Superior temporal gyrus (tissue), 1 donor: ENCODE measurements around the gene NAGS.
A peak's percentile ranks its signal among the peaks of the same experiment; 100 is the strongest.
"Not testable (repeated sequence)": the region's sequence is repeated elsewhere in the genome, so short reads cannot be mapped to it uniquely, and the experiment has no call there.

Source experiments
- DNase-seq: peaks from one replicate; pipeline ENCODE4 v3.0.0-alpha.2; 2016; ENCODE audit errors: extremely low spot score

Gene NAGS

DNA sequence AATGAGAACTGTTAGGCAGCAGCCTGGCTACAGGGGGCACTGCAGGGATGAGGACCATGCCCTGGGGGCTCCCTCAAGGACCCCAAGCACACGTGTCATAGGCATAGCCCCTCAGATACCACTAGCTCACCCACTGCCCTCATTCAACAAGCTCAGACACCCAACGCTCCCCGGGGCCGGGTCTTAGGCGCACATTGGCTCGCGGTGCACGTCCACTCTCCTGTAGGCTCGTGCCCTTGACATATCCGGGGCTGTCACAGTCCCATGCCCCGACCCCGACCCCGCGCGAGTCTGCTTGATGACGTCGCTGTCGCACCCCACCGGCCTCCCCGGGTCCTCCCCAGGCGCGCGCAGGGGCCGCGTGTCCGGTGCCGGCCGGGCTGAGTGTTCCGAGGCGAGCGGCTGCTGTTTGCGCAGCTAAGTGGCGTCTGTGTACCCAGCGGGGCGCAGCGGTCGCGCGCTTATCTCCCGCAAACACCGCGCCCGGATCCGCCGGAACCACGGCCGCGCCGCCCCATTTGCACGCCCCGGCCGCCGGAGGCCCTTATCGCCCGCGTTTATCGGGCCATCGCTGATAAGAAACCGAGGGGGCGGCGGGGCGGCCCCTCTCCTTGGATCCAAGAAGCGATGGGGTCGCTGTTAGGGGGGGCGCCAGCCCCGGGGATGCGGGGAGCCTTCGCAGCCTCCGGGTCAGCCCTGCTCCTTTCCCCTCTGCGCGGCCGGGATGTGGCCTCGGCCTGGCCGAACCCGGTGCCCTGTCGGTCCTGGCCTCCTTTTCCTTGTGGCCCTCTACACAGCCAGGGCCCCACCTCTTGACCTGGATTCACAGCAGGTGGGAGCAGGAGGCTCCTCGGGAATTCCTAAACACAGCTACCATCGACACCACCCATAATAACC is 20.7 kb upstream of the NAGS start:
- no peak for DNase-seq

DNA sequence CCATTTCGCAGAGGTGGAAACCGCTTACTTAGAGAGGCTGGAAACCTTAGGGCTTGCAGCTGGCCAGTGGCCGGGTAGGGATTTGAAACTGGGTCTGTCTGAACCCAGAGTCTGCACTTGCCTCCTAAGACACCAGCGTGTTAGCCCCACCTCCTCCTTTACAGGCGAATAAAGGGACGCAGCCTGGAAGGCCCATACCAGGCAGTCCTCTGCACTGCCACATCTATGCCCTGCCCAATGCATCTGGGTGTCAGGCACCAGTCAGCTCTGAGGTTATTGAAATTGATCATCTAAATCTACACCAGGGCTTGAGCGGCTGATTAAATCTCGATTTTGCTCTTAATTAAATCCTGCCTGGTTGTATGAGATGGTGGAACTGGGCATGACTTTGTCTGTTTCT is 19.9 kb upstream of the NAGS start:
- no peak for DNase-seq

- DNase-seq, result peak; percentile 35
These were observed 18.0 kb upstream of the NAGS start for GRCh38 chr17:43986225-43986981.

GRCh38 chr17:43987131-43988021 is 17.0 kb upstream of the NAGS start:
- DNase-seq, result no peak

GRCh38 chr17:43988301-43988700 is 16.1 kb upstream of the NAGS start:
- DNase-seq, result no peak

DNA sequence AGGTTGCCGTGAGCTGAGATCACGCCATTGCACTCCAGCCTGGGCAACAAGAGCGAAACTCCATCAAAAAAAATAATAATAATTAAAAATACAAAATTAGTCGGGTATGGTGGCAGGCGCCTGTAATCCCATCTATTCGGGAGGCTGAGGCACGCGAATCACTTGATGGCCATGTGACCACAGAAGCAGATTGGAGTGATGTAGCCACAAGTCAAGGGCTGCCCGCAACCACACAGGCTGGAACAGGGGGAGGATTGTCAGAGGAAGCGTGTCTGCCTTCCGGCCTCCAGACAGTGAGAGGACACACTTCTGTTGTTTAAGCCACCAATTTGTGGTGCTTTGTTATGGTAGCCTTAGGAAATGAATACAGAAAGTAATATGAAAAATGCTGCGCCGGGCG is 11.8 kb upstream of the NAGS start:
- no peak for DNase-seq

GRCh38 chr17:43994272-43995149 is 9.9 kb upstream of the NAGS start:
- DNase-seq, result peak; percentile 75

GRCh38 chr17:43995150-43995471 is 9.3 kb upstream of the NAGS start:
- no peak for DNase-seq

GRCh38 chr17:43997180-43997579 is 7.2 kb upstream of the NAGS start:
- not testable (repeated sequence) for DNase-seq

DNA sequence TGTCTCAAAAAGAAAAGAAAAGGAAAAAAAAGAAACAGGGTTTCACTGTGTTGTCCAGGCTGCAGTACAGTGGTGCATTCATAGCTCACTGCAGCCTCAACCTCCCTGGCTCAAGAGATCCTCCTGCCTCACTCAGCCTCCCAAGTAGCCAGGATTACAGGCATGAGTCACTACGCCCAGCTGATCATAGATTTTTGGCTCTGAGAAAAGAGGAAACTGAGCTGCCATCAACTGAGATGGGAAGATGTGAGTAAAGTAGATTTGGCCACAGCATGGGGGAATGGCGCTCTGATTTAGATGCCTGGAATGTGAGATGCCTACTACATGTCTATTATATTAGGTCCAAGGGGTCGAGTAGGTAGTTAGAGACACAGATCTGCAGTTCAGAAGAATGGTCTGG is 5.9 kb upstream of the NAGS start:
- no peak for DNase-seq

DNA sequence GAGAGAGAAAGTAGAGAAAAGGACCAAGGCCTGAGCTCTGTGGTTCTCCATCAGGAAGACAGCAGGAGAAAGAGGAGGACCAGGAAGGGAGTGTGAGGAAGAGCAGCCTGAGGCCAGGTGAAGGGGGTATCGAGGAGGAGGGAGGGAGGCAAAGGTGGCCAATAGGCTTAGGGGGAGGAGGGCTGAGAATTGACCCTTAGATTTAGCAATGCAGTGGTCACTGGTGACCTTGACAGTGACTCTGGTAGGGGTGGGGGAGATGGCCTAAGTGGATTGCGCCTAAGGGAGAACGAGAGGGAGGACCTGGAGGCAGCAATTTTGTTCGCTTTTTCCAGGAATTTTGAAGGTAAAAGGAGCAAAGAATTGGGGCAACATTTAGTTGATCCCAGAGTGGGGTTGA is 5.4 kb upstream of the NAGS start:
- no peak for DNase-seq

GRCh38 chr17:44000141-44000860 is 4.1 kb upstream of the NAGS start:
- DNase-seq, result no peak

DNA sequence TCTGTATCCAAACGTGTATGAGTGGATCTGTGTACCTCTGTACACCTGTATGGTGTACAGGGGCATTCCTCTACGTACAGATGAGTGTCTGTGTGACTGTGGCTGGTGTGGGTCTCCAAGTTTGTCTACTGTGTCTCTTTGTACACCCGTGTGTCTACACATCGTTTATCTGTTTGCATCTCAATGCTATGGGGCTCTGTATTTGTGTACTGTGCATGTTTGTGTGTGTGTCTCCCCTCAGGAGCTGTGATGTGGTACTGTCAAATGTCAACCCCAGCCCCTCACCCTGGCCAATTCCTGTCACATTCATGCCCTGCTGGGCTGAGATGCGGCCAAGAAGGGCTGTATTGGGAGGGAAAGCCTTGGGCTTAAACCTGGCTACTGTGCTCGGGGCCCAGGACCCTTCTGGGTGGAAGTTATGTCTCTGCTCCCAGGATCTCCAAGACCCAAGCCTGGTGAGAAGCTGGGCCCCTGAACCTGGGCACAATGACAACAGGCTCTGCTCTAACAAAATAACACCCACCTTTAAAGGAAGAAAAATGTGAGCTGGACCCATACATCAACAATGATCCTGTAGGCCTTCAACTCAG is 3.5 kb upstream of the NAGS start:
- no peak for DNase-seq

- DNase-seq, result no peak
These were observed 2.9 kb upstream of the NAGS start for GRCh38 chr17:44001461-44001920.

DNA sequence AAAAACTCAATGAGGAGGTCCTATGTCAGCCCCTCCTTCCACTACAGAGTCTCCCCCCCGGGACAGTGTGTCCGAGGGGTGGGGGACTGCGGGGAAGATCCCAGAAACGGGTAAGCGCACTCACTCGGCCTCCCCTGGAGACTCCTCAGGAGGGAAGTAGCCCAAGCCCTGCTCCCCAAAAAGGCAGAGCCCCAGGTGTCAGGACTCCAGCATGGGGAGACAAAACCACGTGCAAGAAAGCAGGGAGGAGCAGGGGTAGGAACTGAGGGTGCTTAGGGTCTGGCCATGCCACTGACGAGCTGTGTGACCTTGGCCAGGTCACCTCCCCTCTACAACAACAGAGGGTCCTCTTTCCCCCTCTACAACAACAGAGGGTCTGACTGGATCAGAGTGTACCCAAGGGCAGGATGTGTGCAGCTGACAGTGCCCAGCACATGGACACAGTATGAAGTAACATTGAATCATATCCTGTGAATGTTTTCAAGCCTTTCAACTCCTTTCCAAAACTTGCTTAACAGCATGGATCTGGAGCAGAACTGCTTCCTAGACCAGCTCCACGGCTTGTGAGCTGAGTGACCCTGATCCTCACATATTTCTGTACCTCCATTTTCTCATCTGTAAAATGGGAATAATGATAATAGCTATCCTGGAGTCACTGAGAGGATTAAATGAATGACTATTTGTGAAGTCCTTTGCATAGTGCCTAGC is 2.1 kb upstream of the NAGS start:
- no peak for DNase-seq

GRCh38 chr17:44004761-44005526 is 522 bp downstream of the NAGS start:
- DNase-seq, result no peak

DNA sequence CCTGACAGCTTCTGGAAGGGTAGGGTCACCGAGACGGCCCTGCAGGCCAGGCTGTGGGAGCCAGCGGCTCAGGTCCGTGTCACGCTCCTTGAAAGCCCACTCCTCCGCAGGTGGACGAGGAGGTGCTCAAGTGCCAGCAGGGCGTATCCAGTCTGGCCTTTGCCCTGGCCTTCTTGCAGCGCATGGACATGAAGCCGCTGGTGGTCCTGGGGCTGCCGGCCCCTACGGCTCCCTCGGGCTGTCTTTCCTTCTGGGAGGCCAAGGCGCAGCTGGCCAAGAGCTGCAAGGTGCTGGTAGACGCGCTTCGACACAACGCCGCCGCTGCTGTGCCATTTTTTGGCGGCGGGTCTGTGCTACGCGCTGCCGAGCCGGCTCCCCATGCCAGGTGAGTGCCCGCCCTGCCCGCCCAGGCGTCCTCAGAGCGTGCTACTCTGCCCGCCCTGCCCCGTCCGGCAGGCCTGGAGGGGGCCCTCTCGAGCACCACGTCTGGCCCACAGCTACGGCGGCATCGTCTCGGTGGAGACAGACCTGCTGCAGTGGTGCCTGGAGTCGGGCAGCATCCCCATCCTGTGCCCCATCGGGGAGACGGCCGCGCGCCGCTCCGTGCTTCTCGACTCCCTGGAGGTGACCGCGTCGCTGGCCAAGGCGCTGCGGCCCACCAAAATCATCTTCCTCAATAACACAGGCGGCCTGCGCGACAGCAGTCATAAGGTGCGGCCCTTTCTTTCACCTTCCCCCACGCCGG is 1.3 kb downstream of the NAGS start:
- no peak for DNase-seq

DNA sequence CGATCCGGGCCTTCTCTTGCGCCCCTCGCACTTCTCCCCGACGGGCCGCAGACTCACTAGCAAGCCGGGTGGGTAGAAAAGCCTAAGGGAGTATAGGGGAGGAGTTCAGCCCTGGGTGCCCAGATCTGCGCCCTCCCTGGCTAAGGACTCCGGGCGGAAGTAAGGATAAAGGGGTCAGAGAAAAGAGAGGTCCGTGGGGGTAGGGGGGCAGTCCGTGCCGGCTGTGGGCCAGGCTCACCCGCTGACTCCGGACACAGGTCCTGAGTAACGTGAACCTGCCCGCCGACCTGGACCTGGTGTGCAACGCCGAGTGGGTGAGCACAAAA is 1.8 kb downstream of the NAGS start:
- no peak for DNase-seq
